Activated B cell treated with CpG ODN at 0.5 μM for 24 hours (primary cell): ENCODE measurements around the gene GABRA5. TPM values are rescaled to one million over a fixed set of nuclear protein-coding genes. Genes with fewer than 3 reads are reported as not detected.

ENCODE experiments used
- ATAC-seq: fragments of 200-7000 bp; cut with Tn5 transposase; one replicate; pipeline ENCODE4 v1.10.0; 2021; ENCODE audit warnings: low read depth, mild to moderate bottlenecking, moderate library complexity
- CTCF ChIA-PET: fragments of 350-600 bp; sonication (Branson Sonifier 250); formaldehyde crosslinking; loops from one replicate; lab custom pipeline; 2021; ENCODE audit warnings: antibody characterized with exemption; lab: Charles Lee
- POLR2A ChIA-PET: fragments of 350-600 bp; sonication (Branson Sonifier 250); formaldehyde crosslinking; loops from one replicate; lab custom pipeline; 2021; ENCODE audit warnings: antibody characterized with exemption; lab: Charles Lee
- DNase-seq: peaks from one replicate; pipeline ENCODE4 v3.0.0; 2022
- H3K27ac Mint-ChIP-seq: one replicate; pipeline ENCODE4 v1.8.0; 2020; ENCODE audit warnings: mixed read lengths
- H3K27me3 Mint-ChIP-seq: one replicate; pipeline ENCODE4 v1.8.0; 2021; ENCODE audit warnings: mixed read lengths
- H3K36me3 Mint-ChIP-seq: one replicate; pipeline ENCODE4 v1.8.0; 2021; ENCODE audit warnings: low read depth, mixed read lengths
- H3K4me1 Mint-ChIP-seq: one replicate; pipeline ENCODE4 v1.8.0; 2021; ENCODE audit warnings: mixed read lengths
- H3K4me3 Mint-ChIP-seq: one replicate; pipeline ENCODE4 v1.8.0; 2020; ENCODE audit warnings: mild to moderate bottlenecking, mixed read lengths
- H3K9me3 Mint-ChIP-seq: one replicate; pipeline ENCODE4 v1.8.0; 2020; ENCODE audit warnings: mixed read lengths
- CTCF ChIP-seq: fragments of 200-600 bp; IDR thresholded peaks from one replicate; pipeline ENCODE4 v1.8.0; 2022; ENCODE audit warnings: antibody characterized with exemption, mild to moderate bottlenecking
- intact Hi-C: fragments of 100-400 bp; cut with micrococcal nuclease; formaldehyde crosslinking; loops from one replicate; pipeline ENCODE4 v1.15.1; 2024
- total RNA-seq: library from RNA; stranded (reverse); gene quantifications from 2 replicates; pipeline ENCODE4 v1.2.3, GENCODE V29; 2022

The GABRA5 gene
- total RNA-seq, 1 donor from 2014 or later: not detected

DNA sequence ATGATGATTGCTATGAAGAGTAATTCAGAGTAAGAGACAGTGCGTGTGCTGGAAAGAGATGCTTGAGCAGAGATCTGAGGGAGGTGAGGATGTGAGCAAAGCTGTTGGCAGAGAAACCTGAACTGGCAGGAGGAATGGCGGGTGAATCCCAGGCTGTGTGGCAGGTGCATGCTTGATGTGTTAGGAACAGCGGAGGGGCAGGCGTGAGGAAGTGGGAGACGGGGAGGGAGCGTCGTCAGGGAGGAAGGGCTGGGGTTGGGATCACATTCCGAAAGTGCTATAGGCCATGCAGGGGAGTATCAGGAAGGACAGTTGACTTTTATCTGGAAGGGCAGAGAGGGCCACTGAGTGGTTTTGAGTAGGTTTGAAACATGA is 8.6 kb downstream of the GABRA5 start:
- ATAC-seq (no peak), DNase-seq (no peak)
- H3K4me1 Mint-ChIP-seq: no peaks in the 10 kb centered on the region
- TF ChIP-seq CTCF: no peak
- H3K4me3 Mint-ChIP-seq: no peak overlapping the region
- ChIA-PET POLR2A (no interaction called here), CTCF (no interaction called here)
- no peaks in the 10 kb centered on the region for H3K9me3 Mint-ChIP-seq
- no peak overlapping the region for H3K27ac Mint-ChIP-seq
- H3K27me3 Mint-ChIP-seq: no peaks in the 10 kb centered on the region
- intact Hi-C loops: no loop called here
- no peaks in the 10 kb centered on the region for H3K36me3 Mint-ChIP-seq

- intact Hi-C loops: no loop called here
- Mint-ChIP-seq H3K4me1 (no peaks in the 10 kb centered on the region), H3K27me3 (no peaks in the 10 kb centered on the region), H3K36me3 (no peaks in the 10 kb centered on the region), H3K27ac (no peak overlapping the region), H3K4me3 (no peak overlapping the region), H3K9me3 (no peaks in the 10 kb centered on the region)
- ATAC-seq: no peak
- ChIA-PET POLR2A (no interaction called here), CTCF (no interaction called here)
- DNase-seq: no peak
- TF ChIP-seq CTCF: no peak
Observed at GRCh38 chr15:26877831-26878230, 11.0 kb downstream of the GABRA5 start.

- DNase-seq: no peak
- H3K36me3 Mint-ChIP-seq: no peaks in the 10 kb centered on the region
- intact Hi-C loops: no loop called here
- H3K4me3 Mint-ChIP-seq: no peak overlapping the region
- ChIA-PET POLR2A (no interaction called here), CTCF (interaction anchor here (1.7 kb wide), 1 partner anchor 8 kb away, joined by 5 read pairs; no protein-coding TSS in a partner anchor)
- no peaks in the 10 kb centered on the region for H3K27me3 Mint-ChIP-seq
- no peak for ATAC-seq
- no peaks in the 10 kb centered on the region for H3K4me1 Mint-ChIP-seq
- H3K9me3 Mint-ChIP-seq: no peaks in the 10 kb centered on the region
- H3K27ac Mint-ChIP-seq: no peak overlapping the region
- TF ChIP-seq CTCF: no peak
Observed at GRCh38 chr15:26879706-26880105, 12.8 kb downstream of the GABRA5 start.

GRCh38 chr15:26882112-26882511 is 15.2 kb downstream of the GABRA5 start:
- no peak for ATAC-seq
- intact Hi-C loops: no loop called here
- H3K27me3 Mint-ChIP-seq: no peaks in the 10 kb centered on the region

GRCh38 chr15:26882616-26883365 is 15.9 kb downstream of the GABRA5 start:
- intact Hi-C loops: no loop called here
- Mint-ChIP-seq H3K4me3 (no peak overlapping the region), H3K36me3 (no peaks in the 10 kb centered on the region), H3K4me1 (no peaks in the 10 kb centered on the region), H3K9me3 (no peaks in the 10 kb centered on the region), H3K27ac (no peak overlapping the region), H3K27me3 (no peaks in the 10 kb centered on the region)
- ATAC-seq (no peak), DNase-seq (no peak)
- no peak for TF ChIP-seq CTCF
- ChIA-PET CTCF (no interaction called here), POLR2A (no interaction called here)

More at GRCh38 chr15:26882112-26882511, 15.2 kb downstream of the GABRA5 start:
- CTCF ChIA-PET: no interaction called here
- no peak overlapping the region for H3K27ac Mint-ChIP-seq
- no peak for TF ChIP-seq CTCF
- POLR2A ChIA-PET: no interaction called here
- no peak overlapping the region for H3K4me3 Mint-ChIP-seq
- no peaks in the 10 kb centered on the region for H3K9me3 Mint-ChIP-seq
- H3K4me1 Mint-ChIP-seq: no peaks in the 10 kb centered on the region
- H3K36me3 Mint-ChIP-seq: no peaks in the 10 kb centered on the region
- no peak for DNase-seq
